Hepatocyte (in vitro differentiated cells): Measurements from ENCODE around the gene OR51B2. TPM values are rescaled to one million over a fixed set of nuclear protein-coding genes. Genes with fewer than 3 reads are reported as not detected.

ENCODE experiments used
- DNase-seq: peaks from one replicate; pipeline ENCODE4 v3.0.0-alpha.2; 2016; ENCODE audit warnings: low spot score
- H2AFZ ChIP-seq: fragments of 200-600 bp; sonication (generic); 2 replicates; pipeline ENCODE4 v1.6.0; 2016; ENCODE audit warnings: antibody characterized with exemption, mild to moderate bottlenecking
- H3K27ac ChIP-seq: fragments of 200-600 bp; sonication (generic); 2 replicates; pipeline ENCODE4 v1.5.1; 2016; ENCODE audit warnings: mild to moderate bottlenecking
- H3K27me3 ChIP-seq: fragments of 200-600 bp; sonication (generic); 2 replicates; pipeline ENCODE4 v1.6.1; 2016
- H3K36me3 ChIP-seq: fragments of 200-600 bp; sonication (generic); replicated peaks from 2 replicates; pipeline ENCODE4 v1.5.1; 2016; ENCODE audit warnings: low read depth; ENCODE audit not compliant: insufficient read depth
- H3K4me1 ChIP-seq: fragments of 200-600 bp; sonication (generic); 2 replicates; pipeline ENCODE4 v1.5.1; 2016; ENCODE audit warnings: mild to moderate bottlenecking, moderate library complexity; ENCODE audit not compliant: insufficient read depth
- H3K4me2 ChIP-seq: fragments of 200-600 bp; sonication (generic); 2 replicates; pipeline ENCODE4 v1.6.0; 2016
- H3K4me3 ChIP-seq: fragments of 200-600 bp; sonication (generic); 2 replicates; pipeline ENCODE4 v1.5.1; 2016; ENCODE audit warnings: mild to moderate bottlenecking
- H3K79me2 ChIP-seq: fragments of 200-600 bp; sonication (generic); 2 replicates; pipeline ENCODE4 v1.6.0; 2017; ENCODE audit warnings: mild to moderate bottlenecking
- H3K9me2 ChIP-seq: fragments of 200-600 bp; sonication (generic); replicated peaks from 2 replicates; pipeline ENCODE4 v1.6.0; 2017; ENCODE audit warnings: mild to moderate bottlenecking; ENCODE audit not compliant: insufficient read depth
- H3K9me3 ChIP-seq: fragments of 200-600 bp; sonication (generic); 2 replicates; pipeline ENCODE4 v1.5.1; 2016; ENCODE audit warnings: low read depth, mild to moderate bottlenecking
- H4K20me1 ChIP-seq: fragments of 200-600 bp; sonication (generic); 2 replicates; pipeline ENCODE4 v1.6.0; 2016; ENCODE audit warnings: mild to moderate bottlenecking; ENCODE audit not compliant: insufficient read depth, poor library complexity, severe bottlenecking
- EZH2 ChIP-seq: fragments of 200-600 bp; sonication (generic); IDR thresholded peaks from 2 replicates; pipeline ENCODE4 v1.6.1; 2016; ENCODE audit warnings: antibody characterized with exemption, mild to moderate bottlenecking, borderline replicate concordance
- EZH2phosphoT487 ChIP-seq: fragments of 200-600 bp; sonication (generic); IDR thresholded peaks from one replicate; pipeline ENCODE4 v1.6.1; 2018; ENCODE audit warnings: antibody characterized with exemption, mild to moderate bottlenecking, low read depth, moderate library complexity; ENCODE audit not compliant: unreplicated experiment, severe bottlenecking
- WGBS: methylation state at CpG from one replicate; pipeline ENCODE4 v1.1.6; 2016; ENCODE audit warnings: low lambda C conversion rate; ENCODE audit errors: missing lambda C conversion rate; 5-methylcytosine and 5-hydroxymethylcytosine counted together
- polyA plus RNA-seq: library from polyadenylated mRNA; unstranded; fragments of >200 nt; fragmentation: Nextera tagmentation; extraction: Ambion mirVana; gene quantifications from 2 replicates; pipeline ENCODE4 v1.2.1, GENCODE V29; 2016
- total RNA-seq: library from RNA; depleted of rRNA; stranded (reverse); fragments of >200 nt; gene quantifications from 2 replicates; pipeline ENCODE4 v1.2.3, GENCODE V29; 2014
- TF ChIP-seq, protein P1 (sequence below): fragments of 200-600 bp; sonication (generic); IDR thresholded peaks from 2 replicates; pipeline ENCODE4 v1.5.1; 2016; ENCODE audit warnings: antibody characterized with exemption, mild to moderate bottlenecking; ENCODE audit not compliant: poor library complexity

The OR51B2 gene
- total and polyA plus RNA-seq, 2 experiments from 2014 or later = not detected

DNA sequence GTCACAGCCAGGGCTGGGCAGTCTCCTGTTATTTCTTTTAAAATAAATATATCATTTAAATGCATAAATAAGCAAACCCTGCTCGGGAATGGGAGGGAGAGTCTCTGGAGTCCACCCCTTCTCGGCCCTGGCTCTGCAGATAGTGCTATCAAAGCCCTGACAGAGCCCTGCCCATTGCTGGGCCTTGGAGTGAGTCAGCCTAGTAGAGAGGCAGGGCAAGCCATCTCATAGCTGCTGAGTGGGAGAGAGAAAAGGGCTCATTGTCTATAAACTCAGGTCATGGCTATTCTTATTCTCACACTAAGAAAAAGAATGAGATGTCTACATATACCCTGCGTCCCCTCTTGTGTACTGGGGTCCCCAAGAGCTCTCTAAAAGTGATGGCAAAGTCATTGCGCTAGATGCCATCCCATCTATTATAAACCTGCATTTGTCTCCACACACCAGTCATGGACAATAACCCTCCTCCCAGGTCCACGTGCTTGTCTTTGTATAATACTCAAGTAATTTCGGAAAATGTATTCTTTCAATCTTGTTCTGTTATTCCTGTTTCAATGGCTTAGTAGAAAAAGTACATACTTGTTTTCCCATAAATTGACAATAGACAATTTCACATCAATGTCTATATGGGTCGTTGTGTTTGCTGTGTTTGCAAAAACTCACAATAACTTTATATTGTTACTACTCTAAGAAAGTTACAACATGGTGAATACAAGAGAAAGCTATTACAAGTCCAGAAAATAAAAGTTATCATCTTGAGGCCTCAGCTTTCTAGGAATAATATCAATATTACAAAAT, 35.8 kb downstream of the OR51B2 start:
- H3K9me3 ChIP-seq = no peaks in the 10 kb centered on the region
- no peak overlapping the region for H3K27ac ChIP-seq
- H3K36me3 ChIP-seq = no peaks in the 10 kb centered on the region
- H3K4me3 ChIP-seq = no peak overlapping the region
- H4K20me1 ChIP-seq = no peaks in the 10 kb centered on the region
- no peaks in the 10 kb centered on the region for H3K27me3 ChIP-seq
- no peak overlapping the region for H2AFZ ChIP-seq
- no peaks in the 10 kb centered on the region for H3K79me2 ChIP-seq
- TF ChIP-seq, protein P1, sequence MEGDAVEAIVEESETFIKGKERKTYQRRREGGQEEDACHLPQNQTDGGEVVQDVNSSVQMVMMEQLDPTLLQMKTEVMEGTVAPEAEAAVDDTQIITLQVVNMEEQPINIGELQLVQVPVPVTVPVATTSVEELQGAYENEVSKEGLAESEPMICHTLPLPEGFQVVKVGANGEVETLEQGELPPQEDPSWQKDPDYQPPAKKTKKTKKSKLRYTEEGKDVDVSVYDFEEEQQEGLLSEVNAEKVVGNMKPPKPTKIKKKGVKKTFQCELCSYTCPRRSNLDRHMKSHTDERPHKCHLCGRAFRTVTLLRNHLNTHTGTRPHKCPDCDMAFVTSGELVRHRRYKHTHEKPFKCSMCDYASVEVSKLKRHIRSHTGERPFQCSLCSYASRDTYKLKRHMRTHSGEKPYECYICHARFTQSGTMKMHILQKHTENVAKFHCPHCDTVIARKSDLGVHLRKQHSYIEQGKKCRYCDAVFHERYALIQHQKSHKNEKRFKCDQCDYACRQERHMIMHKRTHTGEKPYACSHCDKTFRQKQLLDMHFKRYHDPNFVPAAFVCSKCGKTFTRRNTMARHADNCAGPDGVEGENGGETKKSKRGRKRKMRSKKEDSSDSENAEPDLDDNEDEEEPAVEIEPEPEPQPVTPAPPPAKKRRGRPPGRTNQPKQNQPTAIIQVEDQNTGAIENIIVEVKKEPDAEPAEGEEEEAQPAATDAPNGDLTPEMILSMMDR = no peak
- no peak for TF ChIP-seq EZH2
- no peak for TF ChIP-seq EZH2phosphoT487
- H3K4me2 ChIP-seq = no peak overlapping the region
- WGBS = 76% methylated on average over 7 of the region's 7 CpGs
- H3K9me2 ChIP-seq = no peaks in the 10 kb centered on the region
- DNase-seq = peak; percentile 11
- H3K4me1 ChIP-seq = no peaks in the 10 kb centered on the region

DNA sequence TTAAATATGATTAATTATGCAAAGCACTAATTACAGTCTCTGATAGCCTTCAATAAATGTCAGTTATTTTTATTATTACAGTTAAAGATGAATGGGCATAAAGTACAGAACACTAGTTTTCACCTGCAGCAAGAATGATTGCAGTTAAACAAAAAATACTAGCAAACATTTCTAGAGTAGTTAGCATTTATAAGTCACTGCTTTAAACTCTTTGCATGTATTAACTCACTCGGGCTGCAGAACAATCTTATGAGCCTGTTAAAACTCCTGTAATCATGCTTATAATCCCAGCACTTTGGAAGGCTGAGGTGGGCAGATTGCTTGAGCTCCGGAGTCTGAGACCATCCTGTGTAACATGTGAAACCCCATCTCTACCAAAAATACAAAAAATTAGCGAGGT, 37.2 kb downstream of the OR51B2 start:
- Histone ChIP-seq H3K9me2 (no peaks in the 10 kb centered on the region), H2AFZ (no peak overlapping the region), H3K36me3 (no peaks in the 10 kb centered on the region), H3K79me2 (no peaks in the 10 kb centered on the region), H3K4me2 (no peak overlapping the region), H4K20me1 (no peaks in the 10 kb centered on the region), H3K27me3 (no peaks in the 10 kb centered on the region), H3K27ac (no peak overlapping the region), H3K9me3 (no peaks in the 10 kb centered on the region), H3K4me3 (no peak overlapping the region), H3K4me1 (no peaks in the 10 kb centered on the region)
- 72% methylated on average over 3 of the region's 3 CpGs for WGBS
- DNase-seq = no peak
- TF ChIP-seq EZH2 = no peak

DNA sequence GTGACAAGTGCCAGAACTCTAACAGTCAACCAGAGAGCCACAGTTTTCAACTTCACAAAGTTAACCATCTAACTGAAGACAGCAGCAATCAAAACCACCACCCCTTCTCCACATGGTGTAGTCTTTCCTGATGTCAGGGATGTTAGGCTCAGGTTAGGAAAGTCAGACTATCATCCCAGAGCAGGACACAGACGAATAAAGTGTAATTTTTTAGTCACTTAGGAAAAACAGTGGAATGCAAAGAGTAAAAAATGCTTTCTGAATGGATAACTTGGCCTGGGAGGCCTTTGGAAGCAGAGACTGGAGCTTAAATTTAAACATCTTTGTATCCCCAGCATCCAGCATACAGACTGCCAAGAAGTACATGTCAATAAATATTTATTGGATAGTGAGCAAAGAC, 37.7 kb downstream of the OR51B2 start:
- Histone ChIP-seq H3K36me3 (no peaks in the 10 kb centered on the region), H2AFZ (no peak overlapping the region), H3K79me2 (no peaks in the 10 kb centered on the region), H3K4me1 (no peaks in the 10 kb centered on the region), H3K9me2 (no peaks in the 10 kb centered on the region), H3K27me3 (no peaks in the 10 kb centered on the region), H3K4me2 (no peak overlapping the region), H3K9me3 (no peaks in the 10 kb centered on the region), H4K20me1 (no peaks in the 10 kb centered on the region), H3K27ac (no peak overlapping the region), H3K4me3 (no peak overlapping the region)
- no peak for DNase-seq
- WGBS = 75% methylated on average over 1 of the region's 1 CpG
- no peak for TF ChIP-seq EZH2phosphoT487
- no peak for TF ChIP-seq EZH2
- TF ChIP-seq, protein P1 = no peak

DNA sequence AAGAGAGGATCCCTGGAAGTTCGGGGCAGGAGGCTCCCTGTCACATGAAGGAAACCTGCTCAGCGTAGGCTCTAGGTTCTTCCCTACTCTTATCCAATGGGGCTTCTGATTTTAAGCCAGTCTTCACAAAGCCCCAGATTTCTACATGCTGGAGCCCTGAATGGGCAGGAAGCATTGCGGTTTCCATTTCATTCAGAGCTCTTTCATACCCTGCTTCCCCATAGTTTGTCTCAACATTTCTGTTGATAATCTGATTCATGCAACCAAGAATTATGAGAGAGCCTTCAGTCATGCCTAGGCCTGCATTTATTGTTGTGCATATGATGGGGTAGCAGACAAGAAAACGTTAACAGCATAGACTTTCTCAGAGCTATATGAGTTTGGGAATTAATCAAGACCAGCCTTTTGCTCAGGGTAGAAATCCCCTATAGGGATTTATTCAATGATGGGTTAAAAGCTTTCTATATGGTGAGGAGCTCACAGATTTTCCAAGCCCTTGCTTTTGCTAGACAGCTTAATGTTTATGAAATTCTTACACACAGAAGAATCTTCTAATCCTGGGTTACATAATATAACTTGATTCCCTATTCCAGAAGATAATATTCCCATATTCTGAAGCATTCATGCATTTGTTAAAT, 38.3 kb downstream of the OR51B2 start:
- no peaks in the 10 kb centered on the region for H3K36me3 ChIP-seq
- WGBS = 85% methylated on average over 4 of the region's 4 CpGs
- H3K4me2 ChIP-seq = no peak overlapping the region
- no peak overlapping the region for H3K4me3 ChIP-seq
- H3K27me3 ChIP-seq = no peaks in the 10 kb centered on the region
- no peaks in the 10 kb centered on the region for H3K79me2 ChIP-seq
- H3K9me2 ChIP-seq = no peaks in the 10 kb centered on the region
- no peak for DNase-seq
- H3K4me1 ChIP-seq = no peaks in the 10 kb centered on the region
- H2AFZ ChIP-seq = no peak overlapping the region
- no peak for TF ChIP-seq EZH2phosphoT487
- TF ChIP-seq EZH2 = no peak
- TF ChIP-seq, protein P1 = no peak
- no peak overlapping the region for H3K27ac ChIP-seq
- H4K20me1 ChIP-seq = no peaks in the 10 kb centered on the region
- no peaks in the 10 kb centered on the region for H3K9me3 ChIP-seq
